Fibroblast of lung (primary cell): Measurements from ENCODE around the gene ZCCHC7.

ENCODE experiments used
- EZH2 ChIP-seq: IDR thresholded peaks from 2 replicates; pipeline ENCODE4 v1.5.1; 2012; ENCODE audit warnings: low read length, control low read depth, mild to moderate bottlenecking; ENCODE audit errors: missing control alignments
- TF ChIP-seq, protein P1 (sequence below), 2 donors: IDR thresholded peaks in 1 of 2; conservative IDR thresholded peaks in 1 of 2; 1 replicate in 1 of 2; 2 replicates in 1 of 2; pipeline ENCODE4 v1.5.1; 2011 to 2012; ENCODE audit warnings: low read length in 2 of 2, control low read depth in 1 of 2, inconsistent platforms in 1 of 2, low read depth in 1 of 2, mild to moderate bottlenecking in 1 of 2

DNA sequence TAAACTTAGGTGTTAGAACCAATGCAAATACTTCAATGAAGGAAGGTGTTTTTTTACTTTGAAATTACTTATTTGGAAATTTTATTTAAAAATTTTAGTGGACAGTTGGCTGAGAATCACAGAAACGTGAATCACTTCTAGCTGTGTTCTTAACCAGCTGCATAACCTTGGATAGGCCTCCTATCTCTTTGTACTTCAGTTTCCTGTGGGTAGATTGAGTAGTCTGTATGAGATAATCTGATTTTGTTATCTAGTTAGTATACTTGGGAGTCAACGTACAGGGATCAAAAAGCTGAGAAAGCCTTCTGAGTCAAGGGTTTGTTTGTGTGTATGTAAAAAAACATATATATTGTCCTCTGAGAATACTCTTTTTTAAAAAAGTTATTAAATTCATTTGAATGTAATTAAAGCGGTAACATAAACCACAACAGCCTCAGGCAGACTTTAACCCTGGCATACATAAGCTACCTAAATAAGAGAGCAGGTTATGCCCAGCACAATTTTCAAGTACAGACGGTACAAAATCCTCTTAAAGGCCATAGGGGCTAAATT, 38.1 kb upstream of the ZCCHC7 start:
- TF ChIP-seq, protein P1, sequence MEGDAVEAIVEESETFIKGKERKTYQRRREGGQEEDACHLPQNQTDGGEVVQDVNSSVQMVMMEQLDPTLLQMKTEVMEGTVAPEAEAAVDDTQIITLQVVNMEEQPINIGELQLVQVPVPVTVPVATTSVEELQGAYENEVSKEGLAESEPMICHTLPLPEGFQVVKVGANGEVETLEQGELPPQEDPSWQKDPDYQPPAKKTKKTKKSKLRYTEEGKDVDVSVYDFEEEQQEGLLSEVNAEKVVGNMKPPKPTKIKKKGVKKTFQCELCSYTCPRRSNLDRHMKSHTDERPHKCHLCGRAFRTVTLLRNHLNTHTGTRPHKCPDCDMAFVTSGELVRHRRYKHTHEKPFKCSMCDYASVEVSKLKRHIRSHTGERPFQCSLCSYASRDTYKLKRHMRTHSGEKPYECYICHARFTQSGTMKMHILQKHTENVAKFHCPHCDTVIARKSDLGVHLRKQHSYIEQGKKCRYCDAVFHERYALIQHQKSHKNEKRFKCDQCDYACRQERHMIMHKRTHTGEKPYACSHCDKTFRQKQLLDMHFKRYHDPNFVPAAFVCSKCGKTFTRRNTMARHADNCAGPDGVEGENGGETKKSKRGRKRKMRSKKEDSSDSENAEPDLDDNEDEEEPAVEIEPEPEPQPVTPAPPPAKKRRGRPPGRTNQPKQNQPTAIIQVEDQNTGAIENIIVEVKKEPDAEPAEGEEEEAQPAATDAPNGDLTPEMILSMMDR (conservative IDR thresholded peaks at IDR 0.05 in 1 of 2, IDR thresholded peaks at IDR 0.05 in 1 of 2; ENCODE audit: low read depth in 1 of 2, low read length in 2 of 2) = no peak
- TF ChIP-seq EZH2 = no peak
